GM18508 (cell line): ENCODE results near the gene MYH6.
"Not testable (repeated sequence)": the region's sequence is repeated elsewhere in the genome, so short reads cannot be mapped to it uniquely, and the experiment has no call there.

Experiments used
- ATAC-seq: cut with Tn5 transposase; IDR thresholded peaks from one replicate; pipeline ENCODE4 v1.9.1; 2021; ENCODE audit warnings: moderate number of reproducible peaks; ENCODE audit not compliant: insufficient read depth, unreplicated experiment

MYH6 gene

GRCh38 chr14:23399591-23399990, 8.5 kb downstream of the MYH6 start:
- no peak for ATAC-seq

GRCh38 chr14:23399136-23399535, 8.9 kb downstream of the MYH6 start:
- no peak for ATAC-seq

- no peak for ATAC-seq
Observed at GRCh38 chr14:23398348-23398747, 9.7 kb downstream of the MYH6 start.

DNA sequence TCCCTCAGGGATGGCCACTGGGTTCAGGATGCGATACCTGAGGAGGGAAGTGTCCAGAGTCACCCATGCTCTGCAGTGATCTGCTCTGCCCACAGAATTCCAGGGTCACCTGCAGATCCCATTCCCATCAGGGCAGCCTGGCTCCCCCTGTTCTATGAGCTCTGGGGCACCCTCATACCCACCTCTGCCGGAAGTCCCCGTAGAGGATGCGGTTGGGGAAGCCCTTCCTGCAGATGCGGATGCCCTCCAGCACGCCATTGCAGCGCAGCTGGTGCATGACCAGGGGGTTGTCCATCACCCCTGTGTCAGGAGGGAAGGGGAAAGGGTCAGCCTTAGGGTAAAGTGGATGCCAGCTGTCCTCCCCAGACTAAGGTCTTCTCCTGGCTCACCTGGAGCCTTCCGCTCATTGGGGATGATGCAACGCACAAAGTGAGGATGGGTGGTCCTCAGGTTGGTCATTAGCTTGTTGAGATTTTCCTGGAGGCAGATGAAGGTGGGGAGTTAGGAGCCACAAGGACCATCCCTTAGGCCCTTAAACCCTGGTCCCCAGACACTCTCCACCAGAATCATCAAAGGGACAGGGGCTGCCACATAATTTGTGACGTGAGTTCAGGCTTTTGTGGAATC, 11.2 kb downstream of the MYH6 start:
- no peak for ATAC-seq

DNA sequence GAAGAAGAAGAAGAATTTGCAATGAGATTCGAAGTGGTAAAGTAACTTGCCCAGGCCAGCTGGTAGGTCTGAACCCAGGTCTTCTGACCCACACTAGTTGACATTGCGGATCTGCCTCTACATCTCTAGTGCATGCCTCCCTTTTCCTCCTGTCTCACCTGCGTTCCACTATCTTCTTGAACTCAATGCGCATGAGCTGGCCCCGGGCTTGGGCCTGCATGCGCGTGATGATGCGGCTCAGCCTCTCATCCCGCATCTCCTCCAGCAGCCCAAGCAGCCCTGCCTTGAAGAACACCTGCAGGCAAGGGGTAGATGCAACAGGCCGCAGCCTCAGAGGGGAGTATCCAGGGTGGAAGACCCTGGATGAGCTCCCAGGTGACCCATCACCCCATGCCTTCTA, 11.9 kb downstream of the MYH6 start:
- no peak for ATAC-seq

GRCh38 chr14:23392613-23393012, 15.5 kb downstream of the MYH6 start:
- ATAC-seq: no peak

- ATAC-seq: not testable (repeated sequence)
Observed at GRCh38 chr14:23389871-23390270, 18.2 kb downstream of the MYH6 start.

DNA sequence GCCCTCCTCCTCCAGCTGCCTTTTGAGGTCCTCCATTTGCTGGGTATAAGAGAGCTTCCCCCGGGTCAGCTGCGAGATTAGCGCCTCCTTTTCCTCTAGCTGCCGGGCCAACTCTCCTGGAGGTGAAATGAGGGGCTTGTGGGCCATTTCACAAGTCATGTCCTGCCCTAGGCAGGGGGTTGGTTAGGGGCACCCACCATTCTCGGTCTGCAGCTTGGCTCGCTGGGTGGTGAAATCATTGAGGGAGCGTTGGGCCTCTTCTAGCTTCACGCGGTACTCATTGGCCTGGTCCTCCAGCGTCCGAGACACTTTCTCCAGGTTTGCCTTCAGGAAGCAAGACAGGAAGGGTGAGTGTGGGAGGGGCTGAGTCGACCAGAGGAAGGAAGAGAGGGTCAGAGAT, 18.7 kb downstream of the MYH6 start:
- no peak for ATAC-seq

- ATAC-seq: no peak
Observed at GRCh38 chr14:23388996-23389395, 19.1 kb downstream of the MYH6 start.

DNA sequence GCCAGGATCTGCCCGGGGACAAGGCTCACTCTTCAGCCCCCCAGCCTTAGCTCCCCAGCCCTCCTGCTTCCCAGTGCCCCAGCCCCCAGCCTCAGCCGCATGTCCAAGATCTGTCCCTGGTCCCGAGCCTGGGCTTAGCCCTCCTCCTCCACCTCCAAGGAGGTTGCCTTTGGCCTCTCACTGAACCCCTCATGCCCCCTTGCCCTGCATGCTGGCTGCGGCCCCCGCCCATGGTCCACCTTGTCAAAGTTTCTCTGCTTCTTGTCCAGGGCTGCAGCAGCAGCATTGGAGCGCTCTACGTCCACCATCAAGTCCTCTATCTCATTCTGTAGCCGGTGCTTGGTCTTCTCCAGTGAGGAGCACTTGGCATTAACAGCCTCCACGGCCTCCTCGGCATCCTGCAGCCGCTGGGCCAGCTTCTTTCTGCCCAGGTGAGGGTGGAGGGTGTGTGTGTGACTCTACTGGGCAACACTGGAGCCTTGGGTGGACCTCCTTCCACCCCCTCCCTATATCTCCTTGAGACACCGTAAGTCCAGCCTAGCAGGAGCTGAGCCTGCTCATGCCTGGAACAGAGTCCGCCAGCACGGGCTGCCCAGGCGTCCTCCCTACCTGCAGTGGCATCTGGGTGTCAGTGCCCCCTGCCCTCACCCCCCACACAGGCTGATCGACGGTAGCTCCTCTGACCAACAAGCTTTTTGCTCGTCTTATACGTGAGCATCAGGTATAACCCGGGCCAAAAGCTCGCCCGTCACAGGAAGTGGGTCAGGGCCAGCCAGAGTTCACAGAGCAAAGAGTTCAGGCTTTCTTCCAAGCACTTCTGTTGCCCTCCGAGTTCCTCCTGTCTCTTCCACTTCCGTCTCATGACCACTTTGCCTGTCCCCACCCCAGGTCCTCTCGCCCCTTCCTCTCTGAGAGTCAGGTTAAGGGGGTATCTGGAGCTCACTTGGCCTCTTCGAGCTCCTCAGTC, 19.9 kb downstream of the MYH6 start:
- no peak for ATAC-seq

GRCh38 chr14:23386999-23387398, 21.1 kb downstream of the MYH6 start:
- no peak for ATAC-seq

DNA sequence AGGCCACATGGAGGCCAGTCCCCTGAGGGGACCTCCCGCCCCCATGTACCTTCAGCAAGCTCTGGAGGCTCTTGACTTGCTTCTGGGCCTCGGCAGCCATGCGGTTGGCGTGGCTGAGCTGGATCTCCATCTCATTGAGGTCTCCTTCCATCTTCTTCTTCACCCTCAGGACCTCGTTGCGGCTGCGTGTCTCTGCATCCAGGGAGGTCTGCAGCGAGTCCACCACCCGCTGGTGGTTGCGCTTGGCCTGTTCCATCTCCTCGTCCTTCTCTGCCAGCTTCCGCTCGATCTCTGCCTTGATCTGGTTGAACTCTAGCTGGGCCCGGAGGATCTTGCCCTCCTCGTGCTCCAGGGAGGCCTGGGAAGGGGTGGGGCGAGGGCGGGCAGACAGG, 21.8 kb downstream of the MYH6 start:
- ATAC-seq: not testable (repeated sequence)

GRCh38 chr14:23385642-23386265, 22.3 kb downstream of the MYH6 start:
- ATAC-seq: no peak

- no peak for ATAC-seq
Observed at GRCh38 chr14:23385244-23385641, 22.8 kb downstream of the MYH6 start.

- no peak for ATAC-seq
Observed at GRCh38 chr14:23384364-23385080, 23.6 kb downstream of the MYH6 start.

DNA sequence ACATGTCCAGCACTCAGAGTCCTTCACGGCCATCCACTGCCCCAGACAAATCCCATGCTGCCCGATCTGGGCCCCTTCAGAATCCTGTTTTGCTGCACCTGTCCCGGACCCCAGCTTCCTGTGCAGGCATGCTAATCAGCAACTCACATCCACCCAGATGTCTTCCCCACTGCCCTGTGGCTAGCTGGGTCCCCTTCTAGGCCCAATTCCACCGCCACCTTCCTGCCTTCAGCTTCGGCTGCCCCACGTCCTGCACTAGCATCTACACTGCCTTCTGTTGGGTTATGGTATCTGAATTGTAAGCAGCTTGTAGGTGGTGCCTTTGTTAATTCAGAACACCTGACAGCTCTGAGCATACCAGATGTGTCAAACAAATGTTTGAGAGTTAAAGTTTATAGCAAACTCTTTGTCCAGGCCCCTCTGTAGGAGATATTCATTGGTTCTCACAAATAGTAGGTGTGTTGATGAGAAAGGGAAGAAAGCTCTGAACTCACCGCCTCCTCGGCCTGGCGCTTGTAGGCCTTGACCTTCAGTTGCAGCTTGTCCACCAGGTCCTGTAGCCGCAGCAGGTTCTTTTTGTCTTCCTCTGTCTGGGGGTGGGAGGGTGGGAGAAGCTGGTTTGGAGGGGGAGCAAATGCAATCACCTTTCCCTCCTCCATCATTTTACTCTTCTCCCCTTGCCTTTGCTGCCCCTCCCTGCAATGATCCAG, 25.2 kb downstream of the MYH6 start:
- ATAC-seq: no peak

GRCh38 chr14:23382276-23382675, 25.8 kb downstream of the MYH6 start:
- no peak for ATAC-seq

DNA sequence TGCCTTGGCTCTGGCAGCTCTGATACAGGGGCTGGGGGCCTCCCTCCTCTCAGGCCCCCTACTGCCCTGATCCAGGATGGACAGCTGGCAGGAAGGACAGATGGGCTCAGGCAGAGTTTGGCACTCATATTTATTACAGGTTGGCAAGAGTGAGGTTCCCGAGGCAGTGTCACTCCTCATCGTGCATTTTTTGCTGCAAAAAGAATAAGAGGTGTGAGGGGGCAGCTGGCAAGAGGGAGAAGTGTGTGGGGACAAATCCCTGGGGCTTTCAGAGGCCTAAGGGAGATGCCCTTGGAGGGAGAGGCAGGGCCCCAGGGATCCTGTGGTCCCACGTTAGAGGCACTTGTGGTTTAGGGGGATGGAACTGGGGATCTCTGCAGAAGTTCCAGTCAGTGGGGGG, 26.2 kb downstream of the MYH6 start:
- ATAC-seq: no peak

GRCh38 chr14:23380976-23381375, 27.1 kb downstream of the MYH6 start:
- ATAC-seq: no peak
